ENCODE measurements around the gene NT5C2.

- no peak for TF ChIP-seq POLR2A (IDR thresholded peaks at IDR 0.05; ENCODE audit: low read length)
- no peak for TF ChIP-seq GATA1 (IDR thresholded peaks at IDR 0.05; ENCODE audit: low read depth, low read length)
Observed at GRCh38 chr10:103077491-103078308, 115.4 kb downstream of the NT5C2 start.
